Sigmoid colon (tissue), 4 donors: ENCODE measurements around the gene FEZ2.

Source experiments
- CTCF ChIP-seq, 4 experiments: fragments of 450-650 bp in 3 of 4; fragments of 200-600 bp in 1 of 4; IDR thresholded peaks; one replicate each; pipeline ENCODE4 v1.5.1; 2016 to 2019; ENCODE audit warnings: antibody characterized with exemption in 4 of 4, mild to moderate bottlenecking in 3 of 4, moderate library complexity in 2 of 4
- EP300 ChIP-seq, 4 donors: sonication (generic); formaldehyde crosslinking; IDR thresholded peaks; one replicate each; pipeline ENCODE4 v1.6.1; 2017; ENCODE audit warnings: antibody characterized with exemption in 4 of 4
- POLR2A ChIP-seq, 2 donors: fragments of 450-650 bp; IDR thresholded peaks; one replicate each; pipeline ENCODE4 v1.6.1; 2016; ENCODE audit warnings: antibody characterized with exemption in 2 of 2, mild to moderate bottlenecking in 2 of 2, moderate library complexity in 2 of 2
- POLR2AphosphoS5 ChIP-seq, 4 donors: sonication (generic); formaldehyde crosslinking; IDR thresholded peaks; one replicate each; pipeline ENCODE4 v1.6.1; 2017; ENCODE audit warnings: antibody characterized with exemption in 4 of 4

GRCh38 chr2:36609507-36609906 lies 11.5 kb upstream of the FEZ2 start:
- no peak for TF ChIP-seq CTCF (IDR thresholded peaks at IDR 0.05)
- TF ChIP-seq POLR2AphosphoS5 (IDR thresholded peaks at IDR 0.05) = no peak
- TF ChIP-seq POLR2A (IDR thresholded peaks at IDR 0.05) = no peak
- no peak for TF ChIP-seq EP300 (IDR thresholded peaks at IDR 0.05)
